Osteocyte (in vitro differentiated cells): ENCODE results near the gene CYB561. TPM values are rescaled to one million over a fixed set of nuclear protein-coding genes. Genes with fewer than 3 reads are reported as not detected.

Experiments
- DNase-seq: peaks from one replicate; pipeline ENCODE4 v3.0.0; 2021; ENCODE audit warnings: mixed read lengths; ENCODE audit not compliant: unreplicated experiment; ENCODE audit errors: extremely low spot score
- H3K27ac Mint-ChIP-seq: one replicate; pipeline ENCODE4 v1.8.0; 2021; ENCODE audit warnings: mild to moderate bottlenecking, mixed read lengths; ENCODE audit not compliant: unreplicated experiment
- H3K27me3 Mint-ChIP-seq: one replicate; pipeline ENCODE4 v1.8.0; 2021; ENCODE audit warnings: mixed read lengths; ENCODE audit not compliant: unreplicated experiment
- H3K36me3 Mint-ChIP-seq: one replicate; pipeline ENCODE4 v1.8.0; 2021; ENCODE audit warnings: mixed read lengths; ENCODE audit not compliant: unreplicated experiment
- H3K4me1 Mint-ChIP-seq: one replicate; pipeline ENCODE4 v1.8.0; 2021; ENCODE audit warnings: mixed read lengths; ENCODE audit not compliant: unreplicated experiment
- H3K4me3 Mint-ChIP-seq: one replicate; pipeline ENCODE4 v1.8.0; 2021; ENCODE audit warnings: mild to moderate bottlenecking, moderate library complexity, mixed read lengths; ENCODE audit not compliant: unreplicated experiment
- H3K9me3 Mint-ChIP-seq: one replicate; pipeline ENCODE4 v1.8.0; 2021; ENCODE audit warnings: mixed read lengths; ENCODE audit not compliant: unreplicated experiment
- total RNA-seq: library from RNA; stranded (reverse); gene quantifications from 2 replicates; pipeline ENCODE4 v1.2.1, GENCODE V29; 2021
- TF ChIP-seq, protein P1 (sequence below): fragments of 200-600 bp; sonication (generic); IDR thresholded peaks from 2 replicates; pipeline ENCODE4 v1.5.0; 2021; ENCODE audit warnings: antibody characterized with exemption, mild to moderate bottlenecking, moderate library complexity

Gene CYB561
- total RNA-seq, 1 donor from 2014 or later = 5.7 TPM

DNA sequence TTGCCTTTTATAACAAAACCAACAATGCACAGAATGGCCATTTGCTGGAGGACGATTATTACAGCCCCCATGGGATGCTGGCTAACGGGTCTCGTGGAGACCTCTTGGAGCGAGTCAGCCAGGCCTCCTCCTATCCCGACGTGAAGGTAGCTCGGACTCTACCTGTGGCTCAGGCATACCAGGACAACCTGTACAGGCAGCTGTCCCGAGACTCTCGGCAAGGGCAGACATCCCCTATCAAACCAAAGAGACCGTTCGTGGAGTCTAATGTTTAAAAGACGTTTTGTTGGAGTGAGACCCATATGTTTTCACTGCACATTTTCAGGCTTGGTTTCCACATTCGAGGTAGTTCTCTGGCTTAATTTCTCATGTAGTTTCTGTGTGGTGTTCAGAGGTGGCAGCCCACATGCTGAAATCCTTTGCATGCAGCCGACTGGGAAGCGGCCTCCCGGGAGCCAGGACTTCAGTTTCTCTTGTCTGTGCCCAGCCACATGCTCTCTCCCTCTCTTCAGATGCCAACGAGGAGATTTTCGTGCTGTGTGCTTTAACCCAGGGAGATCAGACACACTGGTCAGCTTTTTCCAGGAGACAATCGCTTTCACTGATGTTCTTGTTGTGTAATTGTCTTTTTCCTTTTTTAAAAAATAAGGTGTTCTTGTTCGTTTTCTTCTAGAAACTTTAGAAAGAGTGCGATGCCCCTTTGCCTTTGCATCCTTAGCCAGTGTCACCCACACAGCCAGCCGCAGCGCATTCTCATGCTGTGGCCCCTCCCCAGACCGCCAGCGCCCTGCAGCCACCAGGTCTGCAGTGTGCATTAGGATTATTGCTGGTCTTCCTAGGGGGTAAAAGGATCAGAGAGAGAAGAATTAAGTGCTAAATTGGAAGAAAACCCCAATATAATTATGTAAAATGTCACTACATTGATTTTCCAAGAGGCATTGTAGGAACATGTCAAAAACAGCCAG lies 24.1 kb downstream of the CYB561 start:
- no peaks in the 10 kb centered on the region for H3K27me3 Mint-ChIP-seq
- peaks cover 8% of the 10 kb centered on the region for H3K36me3 Mint-ChIP-seq
- no peak overlapping the region for H3K27ac Mint-ChIP-seq
- H3K9me3 Mint-ChIP-seq = no peaks in the 10 kb centered on the region
- TF ChIP-seq, protein P1, sequence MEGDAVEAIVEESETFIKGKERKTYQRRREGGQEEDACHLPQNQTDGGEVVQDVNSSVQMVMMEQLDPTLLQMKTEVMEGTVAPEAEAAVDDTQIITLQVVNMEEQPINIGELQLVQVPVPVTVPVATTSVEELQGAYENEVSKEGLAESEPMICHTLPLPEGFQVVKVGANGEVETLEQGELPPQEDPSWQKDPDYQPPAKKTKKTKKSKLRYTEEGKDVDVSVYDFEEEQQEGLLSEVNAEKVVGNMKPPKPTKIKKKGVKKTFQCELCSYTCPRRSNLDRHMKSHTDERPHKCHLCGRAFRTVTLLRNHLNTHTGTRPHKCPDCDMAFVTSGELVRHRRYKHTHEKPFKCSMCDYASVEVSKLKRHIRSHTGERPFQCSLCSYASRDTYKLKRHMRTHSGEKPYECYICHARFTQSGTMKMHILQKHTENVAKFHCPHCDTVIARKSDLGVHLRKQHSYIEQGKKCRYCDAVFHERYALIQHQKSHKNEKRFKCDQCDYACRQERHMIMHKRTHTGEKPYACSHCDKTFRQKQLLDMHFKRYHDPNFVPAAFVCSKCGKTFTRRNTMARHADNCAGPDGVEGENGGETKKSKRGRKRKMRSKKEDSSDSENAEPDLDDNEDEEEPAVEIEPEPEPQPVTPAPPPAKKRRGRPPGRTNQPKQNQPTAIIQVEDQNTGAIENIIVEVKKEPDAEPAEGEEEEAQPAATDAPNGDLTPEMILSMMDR = no peak
- peak; percentile 64 for DNase-seq
- peaks cover 3% of the 10 kb centered on the region for H3K4me1 Mint-ChIP-seq
- H3K4me3 Mint-ChIP-seq = no peak overlapping the region

DNA sequence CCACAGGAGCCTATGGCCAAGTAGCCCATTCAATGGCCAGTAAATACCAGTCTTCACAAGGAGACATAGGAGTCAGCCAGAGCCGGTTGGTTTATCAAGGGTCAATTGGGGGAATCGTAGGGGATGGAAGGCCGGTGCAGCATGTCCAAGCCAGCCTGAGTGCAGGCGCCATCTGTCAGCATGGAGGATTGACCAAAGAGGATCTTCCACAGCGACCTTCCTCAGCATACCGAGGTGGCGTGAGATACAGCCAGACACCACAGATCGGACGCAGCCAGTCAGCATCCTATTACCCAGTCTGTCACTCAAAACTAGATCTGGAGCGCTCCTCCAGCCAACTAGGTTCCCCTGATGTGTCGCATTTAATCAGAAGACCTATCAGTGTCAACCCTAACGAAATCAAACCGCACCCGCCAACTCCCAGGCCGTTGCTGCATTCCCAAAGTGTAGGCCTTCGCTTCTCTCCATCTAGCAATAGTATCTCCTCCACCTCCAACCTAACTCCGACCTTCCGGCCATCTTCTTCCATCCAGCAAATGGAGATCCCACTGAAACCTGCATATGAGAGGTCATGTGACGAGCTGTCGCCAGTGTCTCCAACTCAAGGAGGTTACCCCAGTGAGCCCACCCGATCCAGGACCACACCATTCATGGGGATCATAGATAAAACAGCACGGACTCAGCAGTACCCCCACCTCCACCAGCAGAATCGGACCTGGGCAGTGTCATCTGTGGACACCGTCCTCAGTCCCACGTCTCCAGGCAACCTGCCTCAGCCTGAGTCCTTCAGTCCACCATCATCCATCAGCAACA lies 25.0 kb downstream of the CYB561 start:
- TF ChIP-seq, protein P1 = no peak
- H3K27me3 Mint-ChIP-seq = no peaks in the 10 kb centered on the region
- H3K4me3 Mint-ChIP-seq = no peak overlapping the region
- no peak overlapping the region for H3K27ac Mint-ChIP-seq
- peak; percentile 63 for DNase-seq
- peaks cover 10% of the 10 kb centered on the region for H3K36me3 Mint-ChIP-seq
- peaks cover 3% of the 10 kb centered on the region for H3K4me1 Mint-ChIP-seq
- H3K9me3 Mint-ChIP-seq = no peaks in the 10 kb centered on the region

DNA sequence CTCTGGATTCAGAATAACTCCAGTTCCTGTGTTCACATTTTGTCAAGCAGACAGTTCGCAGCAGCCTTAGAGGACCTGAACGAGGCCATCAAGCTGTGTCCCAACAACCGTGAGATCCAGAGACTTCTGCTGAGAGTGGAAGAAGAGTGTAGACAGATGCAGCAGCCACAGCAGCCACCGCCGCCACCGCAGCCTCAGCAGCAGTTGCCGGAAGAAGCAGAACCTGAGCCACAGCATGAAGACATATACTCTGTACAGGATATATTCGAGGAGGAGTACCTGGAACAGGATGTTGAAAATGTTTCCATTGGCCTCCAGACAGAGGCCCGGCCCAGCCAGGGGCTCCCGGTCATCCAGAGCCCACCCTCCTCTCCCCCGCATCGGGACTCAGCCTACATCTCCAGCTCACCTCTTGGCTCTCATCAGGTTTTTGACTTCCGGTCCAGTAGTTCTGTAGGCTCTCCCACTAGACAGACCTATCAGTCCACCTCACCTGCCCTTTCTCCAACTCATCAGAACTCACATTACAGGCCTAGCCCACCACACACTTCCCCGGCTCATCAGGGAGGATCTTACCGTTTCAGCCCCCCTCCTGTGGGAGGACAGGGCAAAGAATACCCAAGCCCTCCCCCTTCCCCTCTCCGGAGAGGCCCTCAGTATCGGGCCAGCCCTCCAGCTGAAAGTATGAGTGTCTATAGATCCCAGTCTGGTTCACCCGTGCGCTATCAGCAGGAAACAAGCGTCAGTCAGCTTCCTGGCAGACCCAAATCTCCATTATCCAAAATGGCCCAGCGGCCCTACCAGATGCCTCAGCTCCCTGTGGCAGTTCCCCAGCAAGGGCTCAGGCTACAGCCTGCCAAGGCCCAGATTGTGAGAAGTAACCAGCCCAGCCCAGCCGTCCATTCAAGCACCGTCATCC lies 25.9 kb downstream of the CYB561 start:
- no peak overlapping the region for H3K4me3 Mint-ChIP-seq
- TF ChIP-seq, protein P1 = no peak
- H3K36me3 Mint-ChIP-seq = peaks cover 11% of the 10 kb centered on the region

DNA sequence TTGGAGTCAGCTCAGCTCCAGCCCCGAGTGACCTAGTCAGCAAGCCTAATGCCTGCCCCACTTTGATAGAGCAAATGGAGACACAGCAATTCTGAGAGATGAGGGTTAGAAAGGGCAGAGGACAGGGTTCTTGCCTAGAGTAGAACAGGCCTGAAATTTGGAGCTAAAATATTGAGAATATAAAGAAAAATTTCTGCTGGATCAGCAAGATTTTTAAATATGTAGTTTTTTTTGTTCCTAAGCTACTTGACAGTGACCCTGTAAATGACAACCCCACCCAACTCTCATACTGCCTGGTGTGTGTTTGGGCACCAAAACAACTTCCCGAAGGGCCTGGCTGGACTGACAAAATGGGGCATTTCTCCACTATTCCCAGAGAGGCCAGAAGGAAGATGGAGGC lies 26.7 kb downstream of the CYB561 start:
- Mint-ChIP-seq H3K4me1 (no peaks in the 10 kb centered on the region), H3K9me3 (no peaks in the 10 kb centered on the region), H3K36me3 (peaks cover 11% of the 10 kb centered on the region), H3K27me3 (no peaks in the 10 kb centered on the region), H3K27ac (no peak overlapping the region), H3K4me3 (no peak overlapping the region)
- DNase-seq = no peak
- TF ChIP-seq, protein P1 = no peak

More for the DNA sequence above, 25.9 kb downstream of the CYB561 start:
- DNase-seq = peak; percentile 82
- no peaks in the 10 kb centered on the region for H3K4me1 Mint-ChIP-seq
- no peaks in the 10 kb centered on the region for H3K9me3 Mint-ChIP-seq
- H3K27ac Mint-ChIP-seq = no peak overlapping the region
- H3K27me3 Mint-ChIP-seq = no peaks in the 10 kb centered on the region
